Measurements from ENCODE around the gene TMEM44. TPM values are rescaled to one million over a fixed set of nuclear protein-coding genes. Genes with fewer than 3 reads are reported as not detected.

The TMEM44 gene
- total RNA-seq, 3 donors from 2014 or later (not counting 1 experiment from before 2014, with no cell fraction given), result 2.1 to 3.0 (median 2.8) TPM

GRCh38 chr3:194555175-194556062, 77.8 kb downstream of the TMEM44 start:
- Mint-ChIP-seq H3K27me3 (ENCODE audit: low read depth in 2 of 2) (no peaks in the 10 kb centered on the region), H3K4me3 (no peak overlapping the region), H3K9me3 (no peaks in the 10 kb centered on the region), H3K36me3 (no peaks in the 10 kb centered on the region), H3K4me1 (peaks cover 5 to 7% of the 10 kb centered on the region in 2 donors), H3K27ac (no peak overlapping the region)
- H3K27ac ChIP-seq (ENCODE audit: low read length), result no peak overlapping the region
- H3K36me3 ChIP-seq (ENCODE audit: control insufficient read depth, insufficient read depth, low read length), result no peaks in the 10 kb centered on the region
- H3K27me3 ChIP-seq (ENCODE audit: control insufficient read depth, insufficient read depth, low read length), result no peaks in the 10 kb centered on the region
- H3K9me3 ChIP-seq (ENCODE audit: control insufficient read depth, insufficient read depth, low read length), result no peaks in the 10 kb centered on the region
- TF ChIP-seq CTCF (IDR thresholded peaks at IDR 0.05), result no peak
- DNase-seq (no peak), ATAC-seq (no peak)
- no peaks in the 10 kb centered on the region for H3K4me1 ChIP-seq (ENCODE audit: control insufficient read depth, insufficient read depth, low read length)
- no peak overlapping the region for H3K4me3 ChIP-seq (ENCODE audit: low read length)
- WGBS (ENCODE audit: insufficient coverage), result 89% methylated on average over 15 of the region's 15 CpGs
- intact Hi-C loops (cut with micrococcal nuclease), result no loop called here

GRCh38 chr3:194554473-194555123, 78.6 kb downstream of the TMEM44 start:
- peaks cover 5 to 7% of the 10 kb centered on the region in 2 donors for H3K4me1 Mint-ChIP-seq
- H3K27me3 Mint-ChIP-seq (ENCODE audit: low read depth in 2 of 2), result no peaks in the 10 kb centered on the region
- H3K4me3 Mint-ChIP-seq, result no peak overlapping the region
- no peak for DNase-seq
- intact Hi-C loops (cut with micrococcal nuclease), result no loop called here
- H3K27ac ChIP-seq (ENCODE audit: low read length), result no peak overlapping the region
- no peaks in the 10 kb centered on the region for H3K4me1 ChIP-seq (ENCODE audit: control insufficient read depth, insufficient read depth, low read length)
- no peak for ATAC-seq
- H3K4me3 ChIP-seq (ENCODE audit: low read length), result no peak overlapping the region
- no peaks in the 10 kb centered on the region for H3K36me3 Mint-ChIP-seq
- no peaks in the 10 kb centered on the region for H3K9me3 Mint-ChIP-seq
- no peaks in the 10 kb centered on the region for H3K27me3 ChIP-seq (ENCODE audit: control insufficient read depth, insufficient read depth, low read length)
- H3K36me3 ChIP-seq (ENCODE audit: control insufficient read depth, insufficient read depth, low read length), result no peaks in the 10 kb centered on the region
- H3K9me3 ChIP-seq (ENCODE audit: control insufficient read depth, insufficient read depth, low read length), result no peaks in the 10 kb centered on the region
- WGBS (ENCODE audit: insufficient coverage), result 90% methylated on average over 7 of the region's 10 CpGs
- no peak overlapping the region for H3K27ac Mint-ChIP-seq
- no peak for TF ChIP-seq CTCF (IDR thresholded peaks at IDR 0.05)

GRCh38 chr3:194552327-194552949, 80.8 kb downstream of the TMEM44 start:
- Histone ChIP-seq H3K9me3 (ENCODE audit: control insufficient read depth, insufficient read depth, low read length) (no peaks in the 10 kb centered on the region), H3K36me3 (ENCODE audit: control insufficient read depth, insufficient read depth, low read length) (no peaks in the 10 kb centered on the region), H3K27me3 (ENCODE audit: control insufficient read depth, insufficient read depth, low read length) (no peaks in the 10 kb centered on the region), H3K27ac (ENCODE audit: low read length) (no peak overlapping the region), H3K4me1 (ENCODE audit: control insufficient read depth, insufficient read depth, low read length) (no peaks in the 10 kb centered on the region), H3K4me3 (ENCODE audit: low read length) (no peak overlapping the region)
- intact Hi-C loops (cut with micrococcal nuclease), result no loop called here
- Mint-ChIP-seq H3K27ac (no peak overlapping the region), H3K9me3 (no peaks in the 10 kb centered on the region), H3K27me3 (ENCODE audit: low read depth in 2 of 2) (no peaks in the 10 kb centered on the region), H3K36me3 (no peaks in the 10 kb centered on the region), H3K4me1 (peaks cover 12 to 14% of the 10 kb centered on the region in 2 donors), H3K4me3 (no peak overlapping the region)
- ATAC-seq (no peak), DNase-seq (no peak)
- 95% methylated on average over 8 of the region's 8 CpGs for WGBS (ENCODE audit: insufficient coverage)
- no peak for TF ChIP-seq CTCF (IDR thresholded peaks at IDR 0.05)
